Naive thymus-derived CD4-positive, alpha-beta T cell (primary cell): Measurements from ENCODE around the gene WIZ. TPM values are rescaled to one million over a fixed set of nuclear protein-coding genes. Genes with fewer than 3 reads are reported as not detected.

Experiments used
- ATAC-seq: fragments of 150-1000 bp; cut with Tn5 transposase; 2 replicates; pipeline ENCODE4 v1.10.0; 2021; ENCODE audit warnings: mild to moderate bottlenecking, moderate library complexity
- CTCF ChIA-PET: fragments of 350-600 bp; sonication (Branson Sonifier 250); formaldehyde crosslinking; loops from one replicate; lab custom pipeline; 2021; ENCODE audit warnings: antibody characterized with exemption; lab: Charles Lee
- POLR2A ChIA-PET: fragments of 350-600 bp; sonication (Branson Sonifier 250); formaldehyde crosslinking; loops from one replicate; lab custom pipeline; 2021; ENCODE audit warnings: antibody characterized with exemption, inconsistent platforms; lab: Charles Lee
- DNase-seq, 9 donors: peaks; one replicate each; pipeline versions ENCODE4 v3.0.0 to v3.0.0-alpha.2; 2020 to 2022; ENCODE audit warnings: mixed read lengths in 1 of 9
- H3K27ac ChIP-seq: one replicate; pipeline ENCODE4 v1.7.0; 2013; ENCODE audit warnings: mild to moderate bottlenecking, low read depth, low read length, moderate library complexity
- H3K27me3 ChIP-seq, 2 donors: one replicate each; pipeline ENCODE4 v1.7.0; 2013; ENCODE audit warnings: low read length in 2 of 2, mild to moderate bottlenecking in 2 of 2, moderate library complexity in 2 of 2; ENCODE audit not compliant: control insufficient read depth in 2 of 2, insufficient read depth in 2 of 2
- H3K36me3 ChIP-seq, 3 experiments: 1 replicate in 2 of 3; 2 replicates in 1 of 3; pipeline ENCODE4 v1.7.0; 2013; ENCODE audit warnings: low read length in 3 of 3, mild to moderate bottlenecking in 3 of 3, moderate library complexity in 1 of 3; ENCODE audit not compliant: insufficient read depth in 3 of 3, control insufficient read depth in 2 of 3
- H3K4me1 ChIP-seq, 2 donors: one replicate each; pipeline ENCODE4 v1.7.0; 2013; ENCODE audit warnings: low read length in 2 of 2, mild to moderate bottlenecking in 2 of 2, moderate library complexity in 1 of 2; ENCODE audit not compliant: control insufficient read depth in 2 of 2, insufficient read depth in 2 of 2
- H3K4me3 ChIP-seq: 2 replicates; pipeline ENCODE4 v1.7.0; 2013; ENCODE audit warnings: mild to moderate bottlenecking, low read length
- H3K9me3 ChIP-seq, 3 experiments: 1 replicate in 2 of 3; 2 replicates in 1 of 3; pipeline ENCODE4 v1.7.0; 2013; ENCODE audit warnings: low read length in 3 of 3; ENCODE audit not compliant: control insufficient read depth in 2 of 3
- H3K27ac Mint-ChIP-seq, 9 donors: one replicate each; pipeline ENCODE4 v1.8.0; 2020 to 2022; ENCODE audit warnings: mixed read lengths in 9 of 9, mild to moderate bottlenecking in 8 of 9, moderate library complexity in 5 of 9, inconsistent platforms in 2 of 9
- H3K27me3 Mint-ChIP-seq, 5 donors: one replicate each; pipeline ENCODE4 v1.8.0; 2021 to 2022; ENCODE audit warnings: mixed read lengths in 5 of 5, mild to moderate bottlenecking in 1 of 5
- H3K36me3 Mint-ChIP-seq, 5 donors: one replicate each; pipeline ENCODE4 v1.8.0; 2020 to 2022; ENCODE audit warnings: mixed read lengths in 5 of 5, mild to moderate bottlenecking in 3 of 5, inconsistent platforms in 1 of 5
- H3K4me1 Mint-ChIP-seq, 7 donors: one replicate each; pipeline ENCODE4 v1.8.0; 2020 to 2022; ENCODE audit warnings: mixed read lengths in 7 of 7, mild to moderate bottlenecking in 3 of 7, inconsistent platforms in 1 of 7
- H3K4me3 Mint-ChIP-seq, 10 donors: one replicate each; pipeline ENCODE4 v1.8.0; 2020 to 2022; ENCODE audit warnings: mild to moderate bottlenecking in 10 of 10, mixed read lengths in 10 of 10, moderate library complexity in 6 of 10, inconsistent platforms in 2 of 10
- H3K9me3 Mint-ChIP-seq, 11 donors: one replicate each; pipeline ENCODE4 v1.8.0; 2020 to 2022; ENCODE audit warnings: mixed read lengths in 11 of 11, mild to moderate bottlenecking in 4 of 11, inconsistent platforms in 1 of 11, moderate library complexity in 1 of 11
- intact Hi-C, 2 donors: fragments of 100-400 bp; cut with micrococcal nuclease; formaldehyde crosslinking; loops; one replicate each; pipeline ENCODE4 v1.15.1; 2023
- polyA plus RNA-seq, 2 donors: library from polyadenylated mRNA; unstranded; fragments of 300-500 nt; fragmentation: Illumina TruSeq; gene quantifications; one replicate each; pipeline ENCODE4 v1.2.3, GENCODE V29; 2021
- total RNA-seq, 6 experiments: library from RNA in 5 of 6; stranded (reverse) in 5 of 6; gene quantifications; 1 replicate in 5 of 6; 2 replicates in 1 of 6; pipeline ENCODE4 v1.2.3 and lab custom pipeline; 2021 to 2026

The WIZ gene
- total and polyA plus RNA-seq, 7 experiments from 2014 or later: 0.91 to 34.9 (median 22.9) TPM

DNA sequence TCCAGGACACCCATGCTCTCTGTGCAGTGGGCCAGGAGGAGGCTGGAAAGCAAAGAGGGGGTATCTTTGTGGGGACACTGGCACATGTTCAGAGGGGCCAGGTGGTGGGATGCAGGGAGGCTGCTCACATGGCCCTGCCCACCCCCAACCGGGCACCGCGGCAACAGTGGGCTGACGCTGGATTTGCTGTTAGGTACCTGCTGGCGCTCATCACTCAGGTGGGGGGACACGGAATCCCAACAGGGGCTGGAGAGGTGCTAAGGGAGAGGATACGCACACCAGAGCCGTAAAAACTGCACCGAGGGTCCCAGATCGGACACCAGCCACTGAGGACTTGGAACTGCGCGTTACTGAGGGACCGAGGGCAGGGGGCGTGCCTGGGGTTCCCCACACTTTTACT lies 50.1 kb downstream of the WIZ start:
- Histone ChIP-seq H3K27ac (no peak overlapping the region), H3K36me3 (peaks cover 0 to 94% (median 15%) of the 10 kb centered on the region in 3 experiments), H3K9me3 (no peaks in the 10 kb centered on the region), H3K4me3 (no peak overlapping the region), H3K27me3 (no peaks in the 10 kb centered on the region), H3K4me1 (no peaks in the 10 kb centered on the region)
- H3K27me3 Mint-ChIP-seq: no peaks in the 10 kb centered on the region
- no peak overlapping the region for H3K27ac Mint-ChIP-seq
- H3K4me3 Mint-ChIP-seq: no peak overlapping the region
- POLR2A ChIA-PET: interaction anchor here (1.5 kb wide), 1 partner anchor 19 kb away, joined by 4 read pairs; the partner anchor contains the start of gene AKAP8L
- DNase-seq (no peak), ATAC-seq (no peak)
- H3K4me1 Mint-ChIP-seq: peaks cover 4 to 21% (median 11%) of the 10 kb centered on the region in 7 donors
- H3K9me3 Mint-ChIP-seq: peaks cover 0 to 1% (median 0%) of the 10 kb centered on the region in 11 donors
- intact Hi-C loops: no loop called here
- CTCF ChIA-PET: no interaction called here
- H3K36me3 Mint-ChIP-seq: peaks cover 14 to 55% (median 17%) of the 10 kb centered on the region in 5 donors

DNA sequence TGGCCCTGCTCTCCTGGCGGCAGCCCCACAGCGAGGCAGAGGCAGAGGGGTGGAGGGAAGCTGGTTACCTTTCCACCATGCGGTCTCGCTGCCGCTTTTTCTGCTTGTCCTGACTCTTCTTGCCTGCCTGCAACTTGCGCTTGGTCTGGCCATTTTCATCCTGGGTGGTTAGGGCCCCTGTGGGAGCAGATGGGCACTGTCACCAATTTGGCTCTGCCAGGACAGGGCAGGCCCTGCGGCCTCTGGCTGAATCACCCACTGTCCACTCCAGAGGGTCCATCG lies 50.6 kb downstream of the WIZ start:
- H3K27ac Mint-ChIP-seq: no peak overlapping the region
- Histone ChIP-seq H3K27me3 (no peaks in the 10 kb centered on the region), H3K4me3 (no peak overlapping the region), H3K4me1 (no peaks in the 10 kb centered on the region), H3K9me3 (no peaks in the 10 kb centered on the region), H3K27ac (no peak overlapping the region), H3K36me3 (peaks cover 0 to 89% (median 15%) of the 10 kb centered on the region in 3 experiments)
- H3K9me3 Mint-ChIP-seq: peaks cover 0 to 1% (median 0%) of the 10 kb centered on the region in 11 donors
- no peaks in the 10 kb centered on the region for H3K27me3 Mint-ChIP-seq
- peaks cover 1 to 17% (median 7%) of the 10 kb centered on the region in 7 donors for H3K4me1 Mint-ChIP-seq
- CTCF ChIA-PET: no interaction called here
- intact Hi-C loops: no loop called here
- POLR2A ChIA-PET: interaction anchor here (1.5 kb wide), 1 partner anchor 19 kb away, joined by 4 read pairs; the partner anchor contains the start of gene AKAP8L
- H3K36me3 Mint-ChIP-seq: peaks cover 15 to 52% (median 17%) of the 10 kb centered on the region in 5 donors
- DNase-seq: no peak
- ATAC-seq: no peak
- H3K4me3 Mint-ChIP-seq: no peak overlapping the region

DNA sequence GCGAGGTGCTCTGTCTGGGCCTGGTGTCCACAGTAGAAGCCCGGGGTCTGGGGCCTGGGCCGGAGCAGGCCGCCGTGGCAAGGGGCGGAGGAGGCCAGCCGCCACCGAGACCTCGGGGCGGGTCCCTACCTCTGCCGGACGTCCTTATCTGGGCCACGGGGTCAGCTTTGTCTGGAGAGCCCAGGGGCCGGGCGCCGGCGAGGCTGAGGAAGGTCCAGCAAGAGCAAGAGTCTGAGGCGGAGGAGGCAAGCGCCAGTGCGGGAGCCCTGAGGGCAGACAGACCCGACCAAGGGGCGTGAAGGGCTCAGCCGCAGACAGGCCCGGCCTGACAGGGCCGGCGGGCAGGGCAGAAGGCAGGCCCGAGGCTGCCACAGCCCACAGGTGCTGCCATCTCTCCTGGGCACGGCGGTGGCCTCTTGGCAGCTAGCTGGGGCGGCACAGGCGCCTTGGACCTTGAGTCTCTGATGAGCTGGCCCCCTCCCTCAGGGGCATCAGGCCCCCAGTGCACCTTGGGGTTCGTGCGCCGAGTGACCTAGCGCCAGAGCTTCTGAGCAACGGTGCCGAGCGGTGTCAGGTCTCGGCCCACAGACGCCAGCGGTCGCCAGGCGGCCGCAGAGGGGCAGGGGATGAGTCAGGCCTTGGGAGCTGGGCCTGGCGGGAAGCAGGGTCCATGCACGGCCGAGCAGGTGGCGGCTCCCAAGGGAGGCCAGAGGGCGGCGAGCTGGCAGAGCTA lies 51.1 kb downstream of the WIZ start:
- Mint-ChIP-seq H3K4me3 (no peak overlapping the region), H3K9me3 (peaks cover 0 to 1% (median 0%) of the 10 kb centered on the region in 11 donors), H3K4me1 (peaks cover 0 to 13% (median 6%) of the 10 kb centered on the region in 7 donors), H3K27ac (no peak overlapping the region), H3K36me3 (peaks cover 19 to 55% (median 21%) of the 10 kb centered on the region in 5 donors), H3K27me3 (no peaks in the 10 kb centered on the region)
- intact Hi-C loops: no loop called here
- CTCF ChIA-PET: no interaction called here
- no peak for DNase-seq
- Histone ChIP-seq H3K4me1 (no peaks in the 10 kb centered on the region), H3K36me3 (peaks cover 0 to 84% (median 13%) of the 10 kb centered on the region in 3 experiments), H3K27ac (no peak overlapping the region), H3K9me3 (no peaks in the 10 kb centered on the region), H3K4me3 (no peak overlapping the region), H3K27me3 (no peaks in the 10 kb centered on the region)
- no peak for ATAC-seq
- POLR2A ChIA-PET: interaction anchor here (1.5 kb wide), 1 partner anchor 20 kb away, joined by 4 read pairs; the partner anchor contains the start of gene AKAP8L

DNA sequence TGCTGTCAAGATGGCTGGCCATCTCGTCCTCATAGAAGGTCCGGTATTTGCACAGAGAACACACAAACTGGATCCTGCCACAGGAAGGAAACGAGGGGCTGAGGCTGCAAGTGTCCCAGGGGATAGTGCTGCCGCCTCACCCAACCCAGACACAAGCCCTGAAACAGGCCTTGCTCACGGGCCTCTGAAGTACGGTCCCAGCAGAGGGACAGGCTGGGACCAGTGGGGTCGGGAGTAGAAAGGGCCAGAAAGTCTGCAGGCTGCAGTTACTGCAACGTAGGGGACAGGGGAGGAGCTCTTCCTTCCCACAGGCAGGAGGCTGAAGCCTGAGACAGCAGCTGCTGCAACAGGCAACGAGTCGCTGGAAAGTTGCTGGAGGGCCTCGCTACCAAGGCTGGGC lies 52.0 kb downstream of the WIZ start:
- H3K4me3 ChIP-seq: no peak overlapping the region
- Mint-ChIP-seq H3K4me1 (peaks cover 0 to 10% (median 3%) of the 10 kb centered on the region in 7 donors), H3K4me3 (no peak overlapping the region), H3K36me3 (peaks cover 20 to 59% (median 25%) of the 10 kb centered on the region in 5 donors), H3K9me3 (peaks cover 0 to 1% (median 0%) of the 10 kb centered on the region in 11 donors), H3K27ac (peak overlapping the region in 2 of 9 donors; percentile 21 to 54), H3K27me3 (no peaks in the 10 kb centered on the region)
- ChIA-PET CTCF (no interaction called here), POLR2A (interaction anchor here (0.8 to 1.5 kb wide), 2 partner anchors 18 to 21 kb away, joined by 3 to 4 read pairs; partner anchors contain the start of genes AKAP8 and AKAP8L)
- DNase-seq (no peak), ATAC-seq (no peak)
- intact Hi-C loops: no loop called here
- H3K9me3 ChIP-seq: no peaks in the 10 kb centered on the region
- peaks cover 0 to 75% (median 12%) of the 10 kb centered on the region in 3 experiments for H3K36me3 ChIP-seq
- H3K27me3 ChIP-seq: no peaks in the 10 kb centered on the region
- H3K27ac ChIP-seq: no peak overlapping the region
- H3K4me1 ChIP-seq: no peaks in the 10 kb centered on the region

DNA sequence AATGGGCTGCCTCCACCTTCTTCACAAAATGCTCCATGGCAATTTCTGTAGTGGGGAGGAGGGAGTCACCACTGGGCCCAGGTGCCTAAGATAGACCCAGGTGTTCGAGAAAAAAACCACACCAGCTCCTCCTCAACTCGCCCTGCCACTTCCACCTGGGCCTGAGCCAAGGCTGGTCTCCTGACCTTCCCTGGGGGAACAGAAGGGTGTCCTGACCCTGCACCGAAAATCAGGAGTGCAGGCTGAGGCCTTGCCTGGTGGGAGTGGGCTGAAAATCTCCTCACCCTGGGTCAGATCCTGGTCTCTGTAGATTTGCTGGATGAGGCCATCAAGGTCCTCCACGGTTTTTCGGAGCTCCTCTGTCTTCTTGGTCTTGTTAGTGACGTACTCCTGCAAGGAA lies 52.5 kb downstream of the WIZ start:
- Mint-ChIP-seq H3K9me3 (peaks cover 0 to 1% (median 0%) of the 10 kb centered on the region in 11 donors), H3K27me3 (no peaks in the 10 kb centered on the region), H3K4me3 (no peak overlapping the region), H3K4me1 (peaks cover 0 to 10% (median 3%) of the 10 kb centered on the region in 7 donors), H3K36me3 (peaks cover 20 to 57% (median 25%) of the 10 kb centered on the region in 5 donors), H3K27ac (peak overlapping the region in 3 of 9 donors; percentile 22 to 60 (median 54))
- POLR2A ChIA-PET: interaction anchor here (0.8 kb wide), 1 partner anchor 18 kb away, joined by 3 read pairs; the partner anchor contains the start of gene AKAP8
- H3K36me3 ChIP-seq: peaks cover 0 to 70% (median 12%) of the 10 kb centered on the region in 3 experiments
- intact Hi-C loops: no loop called here
- no peak for ATAC-seq
- no peak overlapping the region for H3K27ac ChIP-seq
- H3K27me3 ChIP-seq: no peaks in the 10 kb centered on the region
- no peaks in the 10 kb centered on the region for H3K4me1 ChIP-seq
- no peak for DNase-seq
- H3K9me3 ChIP-seq: no peaks in the 10 kb centered on the region
- no peak overlapping the region for H3K4me3 ChIP-seq
- CTCF ChIA-PET: no interaction called here

DNA sequence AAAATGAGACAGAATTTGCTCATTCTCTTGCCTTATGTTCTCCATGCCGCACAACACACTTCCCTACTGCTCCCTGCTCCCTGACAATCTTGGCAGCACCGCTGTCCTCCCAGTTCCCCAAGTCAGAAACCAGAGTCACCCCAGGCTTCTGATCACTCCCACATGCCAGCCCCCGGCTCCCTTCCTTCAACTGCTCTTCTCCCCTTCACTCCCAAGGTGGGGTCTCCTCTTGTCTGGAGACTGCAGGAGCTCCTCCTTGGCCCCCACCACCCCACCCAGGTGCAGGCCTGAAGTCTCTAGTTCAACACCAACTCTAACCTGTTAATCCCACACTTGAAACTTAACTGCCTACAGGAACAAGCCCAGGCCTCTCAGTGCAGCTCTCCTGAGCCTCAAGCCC lies 53.3 kb downstream of the WIZ start:
- peaks cover 0 to 1% (median 0%) of the 10 kb centered on the region in 11 donors for H3K9me3 Mint-ChIP-seq
- peak overlapping the region in 4 of 9 donors; percentile 60 to 73 (median 68) for H3K27ac Mint-ChIP-seq
- ChIA-PET CTCF (no interaction called here), POLR2A (no interaction called here)
- H3K27me3 ChIP-seq: no peaks in the 10 kb centered on the region
- no peak for DNase-seq
- no peaks in the 10 kb centered on the region for H3K27me3 Mint-ChIP-seq
- no peak overlapping the region for H3K27ac ChIP-seq
- peaks cover 20 to 57% (median 25%) of the 10 kb centered on the region in 5 donors for H3K36me3 Mint-ChIP-seq
- no peak for ATAC-seq
- peaks cover 0 to 66% (median 12%) of the 10 kb centered on the region in 3 experiments for H3K36me3 ChIP-seq
- H3K4me3 ChIP-seq: no peak overlapping the region
- H3K4me1 ChIP-seq: no peaks in the 10 kb centered on the region
- peaks cover 0 to 10% (median 3%) of the 10 kb centered on the region in 7 donors for H3K4me1 Mint-ChIP-seq
- H3K4me3 Mint-ChIP-seq: no peak overlapping the region
- H3K9me3 ChIP-seq: no peaks in the 10 kb centered on the region
- intact Hi-C loops: no loop called here
